ENCODE data around the gene DMRTB1. TPM values are rescaled to one million over a fixed set of nuclear protein-coding genes. Genes with fewer than 3 reads are reported as not detected.

The DMRTB1 gene
- total and polyA plus RNA-seq, 2 of the 4 experiments (the other 2 are of a cell fraction): not detected

GRCh38 chr1:53448241-53448841 is 10.9 kb upstream of the DMRTB1 start:
- Histone ChIP-seq H2BK20ac (ENCODE audit: low read depth, low read length) (peak overlapping the region; percentile 95), H3K9me1 (ENCODE audit: insufficient read depth, low read length) (peaks cover 7% of the 10 kb centered on the region; the same call in 1 of the 2 replicates), H3K23ac (ENCODE audit: low read depth, low read length) (peak overlapping the region; percentile 23; the same call in 1 of the 2 replicates), H3K9ac (ENCODE audit: low read depth, low read length) (no peak overlapping the region), H3K4me3 (ENCODE audit: insufficient read depth, low read depth, low read length) (no peak overlapping the region), H3K4me1 (ENCODE audit: control insufficient read depth, insufficient read depth, low read length) (peaks cover 7% of the 10 kb centered on the region), H3K79me1 (ENCODE audit: low read depth in 1 of 2, low read length in 2 of 2) (no peaks in the 10 kb centered on the region), H4K8ac (ENCODE audit: low read depth in 2 of 2, low read length in 2 of 2) (peak overlapping the region; percentile 25 to 85; a peak in 2 of 4 replicates), H2BK120ac (ENCODE audit: low read depth, low read length) (peak overlapping the region; percentile 94), H3K27ac (ENCODE audit: insufficient read depth, low read length) (peak overlapping the region; percentile 32; the same call in 1 of the 2 replicates), H3K27me3 (ENCODE audit: control insufficient read depth, insufficient read depth, low read length) (no peaks in the 10 kb centered on the region), H3K9me3 (ENCODE audit: control insufficient read depth, insufficient read depth, low read length) (no peaks in the 10 kb centered on the region), H3K4ac (ENCODE audit: low read depth, low read length) (peak overlapping the region; percentile 42), H3K4me2 (ENCODE audit: low read depth, low read length) (0 out of 2 replicates have a peak overlapping the region, but pooled peaks have one; percentile 1), H2AFZ (replicated peaks; ENCODE audit: low read length, poor library complexity) (no peak overlapping the region), H4K20me1 (ENCODE audit: insufficient read depth, low read length) (no peaks in the 10 kb centered on the region), H2AK9ac (replicated peaks; ENCODE audit: low read depth, low read length, poor library complexity) (no peak overlapping the region), H2BK15ac (ENCODE audit: low read depth, low read length) (peak overlapping the region; percentile 68; the same call in 2 of the 3 replicates), H4K5ac (ENCODE audit: low read depth, low read length) (peak overlapping the region; percentile 57), H2AK5ac (ENCODE audit: low read depth, low read length) (peak overlapping the region; percentile 31), H3K18ac (ENCODE audit: low read depth, low read length) (peak overlapping the region; percentile 81), H2BK5ac (ENCODE audit: low read depth, low read length, poor library complexity, severe bottlenecking) (peak overlapping the region; percentile 98), H3K36me3 (ENCODE audit: control insufficient read depth, insufficient read depth, low read length) (no peaks in the 10 kb centered on the region), H4K91ac (ENCODE audit: insufficient read depth, low read depth, low read length) (peak overlapping the region; percentile 34), H3K14ac (replicated peaks; ENCODE audit: low read depth, low read length) (peak overlapping the region; percentile 26; the same call in 1 of the 2 replicates), H3K56ac (ENCODE audit: extremely low read depth, insufficient read depth, low read length) (no peak overlapping the region)
- intact Hi-C loops (cut with micrococcal nuclease) (no loop called here), dilution Hi-C loops (cut with HindIII; ENCODE audit: low sequenced_read_pairs, unreplicated experiment) (no loop called here), in situ Hi-C loops (cut with MboI; ENCODE audit: low sequenced_read_pairs) (no loop called here)
- CTCF ChIA-PET: interaction anchor here (0.8 to 2.2 kb wide), 4 partner anchors 12 to 35 kb away, joined by 3 to 6 read pairs (median 3); no protein-coding TSS in a partner anchor
- POLR2A ChIA-PET (ENCODE audit: unreplicated experiment): no interaction called here
- WGBS, 2 experiments (ENCODE audit: extremely low coverage in 2 of 2, insufficient read length in 1 of 2): no CpG with 5 or more reads among the region's 2 CpGs
- ATAC-seq (ENCODE audit: low read depth): peak; percentile 47
- no TSS peak for BruUV-seq (replicated peaks)
- no peak for DNase-seq
- no peak for TF ChIP-seq CHD1 (IDR thresholded peaks at IDR 0.05; ENCODE audit: low read depth, low read length)
- no peak for TF ChIP-seq NFE2L2 (IDR thresholded peaks at IDR 0.05; ENCODE audit: low read depth, low read length)
- no peak for TF ChIP-seq ELK1 (IDR thresholded peaks at IDR 0.05; ENCODE audit: borderline replicate concordance, low read depth, low read length)
- no peak for TF ChIP-seq RCOR1 (IDR thresholded peaks at IDR 0.05; ENCODE audit: insufficient replicate concordance, low read length)
- no peak for TF ChIP-seq SMC3 (IDR thresholded peaks at IDR 0.05; ENCODE audit: low read depth, low read length)
- TF ChIP-seq USF2 (IDR thresholded peaks at IDR 0.05; ENCODE audit: low read depth, low read length): no peak
- no peak for TF ChIP-seq MAZ (IDR thresholded peaks at IDR 0.05; ENCODE audit: borderline replicate concordance, low read depth, low read length)
- no peak for TF ChIP-seq MAFK (IDR thresholded peaks at IDR 0.05; ENCODE audit: low read depth, low read length)
- TF ChIP-seq RFX5 (IDR thresholded peaks at IDR 0.05; ENCODE audit: low read depth, low read length): no peak
- no peak for TF ChIP-seq RAD21 (IDR thresholded peaks at IDR 0.05; ENCODE audit: low read length)
- no peak for TF ChIP-seq CTCF (conservative IDR thresholded peaks at IDR 0.05; ENCODE audit: low read depth, low read length)
- no peak for TF ChIP-seq FOS (IDR thresholded peaks at IDR 0.05; ENCODE audit: low read depth, low read length)
- no peak for TF ChIP-seq POLR2A (IDR thresholded peaks at IDR 0.05; ENCODE audit: low read depth, low read length)
- no peak for TF ChIP-seq MXI1 (IDR thresholded peaks at IDR 0.05; ENCODE audit: borderline replicate concordance, low read depth, low read length)
- no peak for TF ChIP-seq CEBPB (IDR thresholded peaks at IDR 0.05; ENCODE audit: low read depth, low read length)
